ENCODE measurements around the gene ZNF827. TPM values are rescaled to one million over a fixed set of nuclear protein-coding genes. Genes with fewer than 3 reads are reported as not detected.

Gene ZNF827
- total RNA-seq, 4 donors from 2014 or later, result 9.3 to 39.4 (median 20.3) TPM

- Histone ChIP-seq H3K4me3 (no peak overlapping the region), H3K27ac (peak overlapping the region in 3 of 4 donors; percentile 47 to 67 (median 59)), H3K27me3 (no peaks in the 10 kb centered on the region), H3K36me3 (peaks cover 0 to 45% of the 10 kb centered on the region in 2 donors), H3K4me1 (no peaks in the 10 kb centered on the region), H3K9me3 (no peaks in the 10 kb centered on the region)
- TF ChIP-seq CTCF (IDR thresholded peaks at IDR 0.05) (no peak), EP300 (IDR thresholded peaks at IDR 0.05) (no peak), POLR2A (IDR thresholded peaks at IDR 0.05) (no peak), POLR2AphosphoS5 (IDR thresholded peaks at IDR 0.05) (peak; percentile 47)
- peak; percentile 71 for ATAC-seq
- WGBS, 2 donors (ENCODE audit: low coverage in 1 of 2), result 58 to 67% methylated on average over 3 to 4 of the region's 6 CpGs
Measured at GRCh38 chr4:145773581-145774234, 164.9 kb downstream of the ZNF827 start.

GRCh38 chr4:145772347-145772746 lies 166.3 kb downstream of the ZNF827 start:
- WGBS, 2 donors (ENCODE audit: low coverage in 1 of 2), result 94% methylated on average over 2 of the region's 2 CpGs; no CpG with 5 or more reads in 1 of the 2 donors
- H3K36me3 ChIP-seq, result peaks cover 0 to 41% of the 10 kb centered on the region in 2 donors
- H3K4me1 ChIP-seq, result no peaks in the 10 kb centered on the region
- H3K4me3 ChIP-seq, result no peak overlapping the region
- no peaks in the 10 kb centered on the region for H3K27me3 ChIP-seq
- H3K27ac ChIP-seq, result no peak overlapping the region
- no peak for TF ChIP-seq POLR2AphosphoS5 (IDR thresholded peaks at IDR 0.05)
- TF ChIP-seq EP300 (IDR thresholded peaks at IDR 0.05), result no peak
- TF ChIP-seq POLR2A (IDR thresholded peaks at IDR 0.05), result no peak
- no peak for TF ChIP-seq CTCF (IDR thresholded peaks at IDR 0.05)
- no peaks in the 10 kb centered on the region for H3K9me3 ChIP-seq
- ATAC-seq, result no peak

GRCh38 chr4:145770124-145770523 lies 168.5 kb downstream of the ZNF827 start:
- TF ChIP-seq POLR2A (IDR thresholded peaks at IDR 0.05) (no peak), CTCF (IDR thresholded peaks at IDR 0.05) (no peak), EP300 (IDR thresholded peaks at IDR 0.05) (no peak), POLR2AphosphoS5 (IDR thresholded peaks at IDR 0.05) (no peak)
- H3K9me3 ChIP-seq, result no peaks in the 10 kb centered on the region
- no peaks in the 10 kb centered on the region for H3K27me3 ChIP-seq
- H3K27ac ChIP-seq, result no peak overlapping the region
- WGBS, 2 donors (ENCODE audit: low coverage in 1 of 2), result 88% methylated on average over 4 of the region's 4 CpGs; no CpG with 5 or more reads in 1 of the 2 donors
- peaks cover 0 to 51% of the 10 kb centered on the region in 2 donors for H3K36me3 ChIP-seq
- no peaks in the 10 kb centered on the region for H3K4me1 ChIP-seq
- H3K4me3 ChIP-seq, result no peak overlapping the region
- no peak for ATAC-seq

- no peak overlapping the region for H3K27ac ChIP-seq
Measured at GRCh38 chr4:145769450-145770037, 169.1 kb downstream of the ZNF827 start.

More at GRCh38 chr4:145769450-145770037, 169.1 kb downstream of the ZNF827 start:
- Histone ChIP-seq H3K27me3 (no peaks in the 10 kb centered on the region), H3K4me3 (no peak overlapping the region), H3K4me1 (no peaks in the 10 kb centered on the region), H3K9me3 (no peaks in the 10 kb centered on the region), H3K36me3 (peaks cover 0 to 51% of the 10 kb centered on the region in 2 donors)
- TF ChIP-seq CTCF (IDR thresholded peaks at IDR 0.05), result no peak
- no peak for TF ChIP-seq POLR2A (IDR thresholded peaks at IDR 0.05)
- no peak for TF ChIP-seq EP300 (IDR thresholded peaks at IDR 0.05)
- no peak for TF ChIP-seq POLR2AphosphoS5 (IDR thresholded peaks at IDR 0.05)
- 89% methylated on average over 2 of the region's 2 CpGs; no CpG with 5 or more reads in 1 of the 2 donors for WGBS, 2 donors (ENCODE audit: low coverage in 1 of 2)
- no peak for ATAC-seq

All from gastroesophageal sphincter (tissue), 4 donors.